ENCODE measurements around the gene SLC35F1. TPM values are rescaled to one million over a fixed set of nuclear protein-coding genes. Genes with fewer than 3 reads are reported as not detected.

Gene SLC35F1
- total RNA-seq, 4 donors from 2014 or later = 0.08 to 0.57 (median 0.09) TPM

DNA sequence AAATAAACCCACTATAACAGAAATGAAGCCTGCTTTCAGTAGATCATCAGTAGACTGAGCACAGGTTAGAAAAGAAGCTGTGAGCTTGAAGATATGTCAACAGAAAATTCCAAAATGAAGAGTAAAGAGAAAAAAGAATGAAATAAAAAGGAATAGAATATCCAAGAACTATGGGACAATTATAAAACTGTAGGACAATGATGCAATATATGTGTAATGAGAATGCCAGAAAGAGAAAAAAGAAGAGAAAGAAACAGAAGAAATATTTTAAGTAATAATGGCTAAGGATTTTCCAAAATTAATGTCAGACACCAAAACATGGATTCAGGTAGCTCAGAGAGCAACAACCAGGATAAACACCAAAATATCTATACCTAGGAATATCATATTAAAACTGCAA, 449.6 kb downstream of the SLC35F1 start:
- Histone ChIP-seq H3K27me3 (no peaks in the 10 kb centered on the region), H3K36me3 (no peaks in the 10 kb centered on the region), H3K27ac (no peak overlapping the region), H3K4me3 (no peak overlapping the region), H3K9me3 (no peaks in the 10 kb centered on the region), H3K4me1 (no peaks in the 10 kb centered on the region)
- DNase-seq = no peak
- intact Hi-C loops (cut with DNase I) = no loop called here
- TF ChIP-seq, protein P1, sequence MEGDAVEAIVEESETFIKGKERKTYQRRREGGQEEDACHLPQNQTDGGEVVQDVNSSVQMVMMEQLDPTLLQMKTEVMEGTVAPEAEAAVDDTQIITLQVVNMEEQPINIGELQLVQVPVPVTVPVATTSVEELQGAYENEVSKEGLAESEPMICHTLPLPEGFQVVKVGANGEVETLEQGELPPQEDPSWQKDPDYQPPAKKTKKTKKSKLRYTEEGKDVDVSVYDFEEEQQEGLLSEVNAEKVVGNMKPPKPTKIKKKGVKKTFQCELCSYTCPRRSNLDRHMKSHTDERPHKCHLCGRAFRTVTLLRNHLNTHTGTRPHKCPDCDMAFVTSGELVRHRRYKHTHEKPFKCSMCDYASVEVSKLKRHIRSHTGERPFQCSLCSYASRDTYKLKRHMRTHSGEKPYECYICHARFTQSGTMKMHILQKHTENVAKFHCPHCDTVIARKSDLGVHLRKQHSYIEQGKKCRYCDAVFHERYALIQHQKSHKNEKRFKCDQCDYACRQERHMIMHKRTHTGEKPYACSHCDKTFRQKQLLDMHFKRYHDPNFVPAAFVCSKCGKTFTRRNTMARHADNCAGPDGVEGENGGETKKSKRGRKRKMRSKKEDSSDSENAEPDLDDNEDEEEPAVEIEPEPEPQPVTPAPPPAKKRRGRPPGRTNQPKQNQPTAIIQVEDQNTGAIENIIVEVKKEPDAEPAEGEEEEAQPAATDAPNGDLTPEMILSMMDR (IDR thresholded peaks at IDR 0.05) = no peak
- no peak for TF ChIP-seq POLR2A (IDR thresholded peaks at IDR 0.05)

Other genes with a start within 250 kb of the SLC35F1 start
- 10 to 100 TPM; 10.4 to 29.3 (median 17.3) TPM for gene NUS1, start 231.8 kb upstream of the SLC35F1 start, total RNA-seq